Stimulated activated CD8-positive, alpha-beta memory T cell treated with anti-CD3 and anti-CD28 coated beads, Interleukin-4, amount 100 ng/mL, for 1 hour (primary cell): ENCODE results near the gene MDN1.
"Not testable (repeated sequence)": the region's sequence is repeated elsewhere in the genome, so short reads cannot be mapped to it uniquely, and the experiment has no call there.

Source experiments
- DNase-seq, 2 donors: peaks; one replicate each; pipeline ENCODE4 v3.0.0-alpha.2; 2020; ENCODE audit warnings: low read depth in 2 of 2, low spot score in 1 of 2

Gene MDN1

DNA sequence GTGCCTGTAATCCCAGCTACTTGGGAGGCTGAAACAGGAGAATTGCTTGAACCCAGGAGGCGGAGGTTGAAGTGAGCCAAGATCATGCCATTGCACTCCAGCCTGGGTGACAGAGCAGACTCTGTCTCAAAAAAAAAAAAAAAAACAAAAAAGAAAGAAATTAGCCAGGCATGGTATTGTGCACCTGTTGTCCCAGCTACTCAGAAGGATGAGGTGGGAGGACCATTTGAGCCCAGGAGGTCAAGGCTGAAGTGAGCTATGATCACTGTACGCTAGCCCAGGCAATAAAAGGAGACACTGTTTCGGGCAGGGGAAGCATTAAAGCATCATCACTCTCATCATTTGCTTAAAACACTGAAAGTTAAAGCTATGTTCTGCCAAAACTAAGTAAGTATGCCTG is 6.2 kb downstream of the MDN1 start:
- not testable (repeated sequence) for DNase-seq

DNA sequence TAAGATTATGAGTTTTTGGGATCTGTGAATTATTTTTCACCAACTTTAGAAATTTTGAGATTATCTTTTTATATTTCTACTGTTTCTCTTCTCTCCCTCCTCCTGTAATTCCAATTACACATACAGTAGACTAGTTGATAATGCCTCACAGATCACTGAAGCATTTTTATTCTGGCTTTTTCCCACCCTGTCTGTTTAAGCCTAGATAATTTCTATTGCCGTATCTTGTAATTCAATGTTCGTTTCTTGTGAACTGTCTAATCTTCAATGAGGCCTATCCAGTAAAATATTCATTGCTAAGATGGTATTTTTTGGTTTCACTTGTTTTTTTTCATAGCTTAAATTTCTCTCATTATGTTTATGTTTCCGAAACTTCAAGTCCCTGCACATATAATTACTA is 12.0 kb downstream of the MDN1 start:
- DNase-seq, result no peak

GRCh38 chr6:89805814-89806371 is 13.7 kb downstream of the MDN1 start:
- DNase-seq, result no peak

- DNase-seq, result no peak
Observed at GRCh38 chr6:89803271-89803670, 16.3 kb downstream of the MDN1 start.

DNA sequence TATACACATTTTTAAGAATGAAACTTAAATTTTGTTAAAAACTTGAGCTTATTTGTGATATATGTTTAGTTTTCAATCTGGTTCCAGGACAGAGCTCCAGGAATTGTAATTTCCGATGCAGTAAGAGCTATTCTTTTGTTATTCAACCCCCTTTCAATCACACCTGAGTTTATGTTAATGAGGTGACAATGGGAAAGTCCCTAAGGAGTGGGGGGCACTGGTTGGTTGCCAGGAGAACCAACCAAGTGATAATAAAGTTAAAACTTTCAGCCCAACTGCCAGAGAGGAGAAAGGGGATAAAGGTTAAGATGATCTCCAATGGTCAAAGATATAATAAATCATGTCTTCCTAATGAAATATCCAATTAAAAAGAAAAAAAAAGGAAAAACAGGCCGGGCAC is 19.8 kb downstream of the MDN1 start:
- no peak for DNase-seq

- no peak for DNase-seq
Observed at GRCh38 chr6:89799096-89799495, 20.5 kb downstream of the MDN1 start.

- DNase-seq, result no peak
Observed at GRCh38 chr6:89797317-89797716, 22.3 kb downstream of the MDN1 start.

DNA sequence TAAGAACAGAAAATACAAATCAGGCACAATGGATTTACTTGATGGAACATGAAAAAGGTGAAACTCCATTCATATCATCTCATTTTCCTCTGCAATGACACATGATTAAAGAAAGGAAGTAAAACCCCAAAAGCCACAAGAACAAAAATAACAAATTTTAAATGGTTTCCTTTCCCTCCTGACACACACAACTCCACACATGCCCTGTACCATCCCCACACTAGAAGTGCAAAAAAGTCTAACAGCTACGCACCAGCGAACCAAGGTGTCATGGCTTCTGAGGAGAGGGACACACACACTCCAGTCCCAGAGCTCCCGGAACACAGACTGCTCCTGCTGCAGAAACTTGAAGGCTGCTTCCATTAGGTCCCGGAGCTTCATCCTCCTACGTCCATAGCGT is 25.3 kb downstream of the MDN1 start:
- DNase-seq, result no peak

DNA sequence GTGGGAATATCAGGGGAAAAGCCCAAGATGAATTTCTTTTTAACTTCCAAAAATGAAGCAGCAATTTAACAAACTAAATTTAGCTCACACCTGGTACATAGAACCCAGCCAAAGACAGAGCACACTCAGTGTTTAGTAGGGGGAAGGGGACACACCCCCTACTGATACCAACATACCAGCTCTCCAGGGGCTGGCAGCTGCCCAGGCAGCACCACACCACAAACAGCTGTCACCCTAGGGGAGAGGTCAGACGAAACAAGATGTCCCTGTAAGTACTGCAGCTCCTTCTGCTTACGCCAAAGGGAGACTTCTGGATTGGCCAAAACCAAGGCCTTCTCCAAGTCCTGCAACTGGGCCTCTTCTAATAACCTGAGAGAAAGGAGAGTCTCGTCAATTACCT is 26.0 kb downstream of the MDN1 start:
- DNase-seq, result no peak

GRCh38 chr6:89792881-89793280 is 26.7 kb downstream of the MDN1 start:
- no peak for DNase-seq

DNA sequence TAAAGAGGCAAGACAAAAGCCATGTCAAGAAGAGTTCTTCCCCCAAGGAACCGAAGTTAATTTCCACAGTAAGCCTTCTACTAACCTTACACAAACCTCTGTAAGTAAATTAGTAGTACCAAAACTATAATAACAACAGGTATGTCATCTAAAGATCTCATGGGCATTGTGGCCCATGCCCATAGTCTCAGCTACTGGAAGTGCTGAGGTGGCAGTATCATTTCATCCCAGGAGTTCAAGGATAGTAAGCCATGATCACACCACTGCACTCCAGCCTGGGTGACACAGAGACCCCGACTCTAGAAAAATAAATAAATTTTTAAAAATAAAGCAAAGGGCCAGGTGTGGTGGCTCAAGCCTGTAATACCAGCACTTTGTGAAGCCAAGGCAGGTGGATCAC is 29.2 kb downstream of the MDN1 start:
- DNase-seq, result no peak

- no peak for DNase-seq
Observed at GRCh38 chr6:89789980-89790379, 29.6 kb downstream of the MDN1 start.

GRCh38 chr6:89787660-89788328 is 31.8 kb downstream of the MDN1 start:
- DNase-seq, result no peak

DNA sequence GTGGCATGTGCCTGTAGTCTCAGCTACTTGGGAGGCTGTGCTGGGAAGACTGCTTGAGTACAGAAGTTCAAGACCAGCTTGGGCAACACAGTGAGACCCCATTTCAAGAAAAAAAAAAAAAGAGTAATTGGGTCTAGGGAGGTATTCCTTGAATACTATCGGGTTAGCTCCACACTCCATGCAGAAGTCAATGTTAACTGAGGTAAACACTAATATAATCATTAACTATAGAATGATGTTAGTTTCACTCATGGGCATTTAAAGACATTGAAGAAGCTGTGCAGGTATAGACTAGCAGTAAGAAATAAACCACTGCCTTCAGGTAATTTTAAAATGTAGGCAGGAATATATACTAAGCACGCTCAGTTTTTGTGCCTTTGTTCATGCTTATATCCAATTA is 32.6 kb downstream of the MDN1 start:
- no peak for DNase-seq

- no peak for DNase-seq
Observed at GRCh38 chr6:89784838-89785237, 34.8 kb downstream of the MDN1 start.

DNA sequence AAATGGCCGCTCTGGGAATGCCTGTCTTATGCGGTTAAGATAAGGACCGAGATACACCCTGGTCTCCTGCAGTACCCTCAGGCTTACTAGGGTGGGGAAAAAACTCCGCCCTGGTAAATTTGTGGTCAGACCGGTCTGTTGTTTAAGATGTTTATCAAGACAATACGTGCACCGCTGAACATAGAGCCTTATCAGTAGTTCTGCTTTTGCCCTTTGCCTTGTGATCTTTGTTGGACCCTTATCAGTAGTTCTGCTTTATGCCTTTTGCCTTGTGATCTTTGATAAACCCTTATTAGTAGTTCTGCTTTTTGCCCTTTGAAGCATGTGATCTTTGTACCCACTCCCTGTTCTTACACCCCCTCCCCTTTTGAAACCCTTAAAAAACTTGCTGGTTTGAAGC is 36.3 kb downstream of the MDN1 start:
- DNase-seq, result not testable (repeated sequence)

DNA sequence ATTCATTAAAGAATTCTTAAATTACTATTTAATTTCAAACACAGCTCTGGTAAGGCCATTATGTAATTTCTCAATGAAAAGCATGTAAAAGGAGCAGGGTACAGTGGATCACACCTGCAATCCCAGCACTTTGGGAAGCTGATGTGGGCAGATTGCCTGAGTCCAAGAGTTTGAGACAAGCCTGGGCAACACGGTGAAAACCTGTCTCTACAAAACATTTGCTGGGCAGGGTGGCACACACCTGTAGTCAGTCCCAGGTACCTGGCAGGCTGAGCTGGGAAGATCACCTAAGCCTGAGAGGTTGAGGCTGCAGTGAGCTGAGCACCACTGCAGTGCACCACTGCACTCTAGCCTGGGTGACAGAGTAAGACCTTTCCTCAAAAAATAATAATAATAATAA is 37.4 kb downstream of the MDN1 start:
- DNase-seq, result no peak

GRCh38 chr6:89781070-89782034 is 38.2 kb downstream of the MDN1 start:
- DNase-seq, result no peak

- no peak for DNase-seq
Observed at GRCh38 chr6:89777455-89777854, 42.1 kb downstream of the MDN1 start.

DNA sequence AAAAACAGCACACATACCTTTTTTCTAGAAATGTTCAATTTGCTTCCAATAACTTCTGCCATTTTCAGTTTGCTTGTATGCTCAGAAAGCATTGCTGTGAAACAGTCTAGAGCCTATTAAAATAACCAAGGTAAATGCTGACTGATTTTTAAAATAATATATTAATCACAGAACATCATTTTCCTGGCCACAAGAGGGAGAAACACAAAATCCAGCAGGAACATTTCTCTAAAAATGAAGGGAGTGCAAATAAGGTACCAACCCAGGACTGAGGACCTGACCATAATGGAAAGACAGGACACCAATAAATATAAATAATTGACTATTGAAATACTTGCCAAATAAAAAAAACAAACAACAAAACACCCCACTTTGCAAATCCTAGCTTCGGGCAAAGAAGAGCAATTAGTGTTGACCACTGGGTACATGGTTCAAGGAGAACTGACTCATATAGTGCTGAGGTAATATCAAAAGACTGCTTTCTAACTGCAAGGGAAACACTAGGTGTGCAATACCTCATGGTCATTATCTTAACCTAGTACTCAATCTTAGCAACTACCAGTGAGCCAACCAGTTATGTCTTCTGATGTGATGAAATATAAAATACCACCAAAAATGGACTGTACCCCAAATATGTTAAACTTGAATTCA is 42.9 kb downstream of the MDN1 start:
- no peak for DNase-seq

DNA sequence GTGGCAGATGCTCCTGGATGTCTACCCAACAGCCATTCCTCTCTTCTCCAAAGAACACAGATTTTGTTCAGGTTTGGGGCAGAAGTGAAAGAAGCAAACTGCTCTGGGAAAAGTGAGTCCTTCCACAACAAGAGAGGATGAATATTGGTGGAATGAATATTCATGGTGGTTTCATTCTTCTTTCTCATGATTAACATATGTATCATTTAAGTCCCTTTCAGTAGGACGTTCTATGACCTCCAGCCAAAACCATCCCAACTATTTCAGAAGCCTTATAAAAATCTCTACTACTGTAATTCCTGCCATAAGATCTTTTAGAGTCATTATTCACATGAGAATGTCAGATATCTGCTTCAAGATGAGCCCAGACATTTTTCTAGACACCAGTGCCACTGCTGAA is 44.4 kb downstream of the MDN1 start:
- no peak for DNase-seq

- DNase-seq, result no peak
Observed at GRCh38 chr6:89769572-89769971, 50.0 kb downstream of the MDN1 start.
